GM20431 (cell line): Measurements from ENCODE around the gene MT3.

Experiments used
- in situ Hi-C: fragments of 300-500 bp; cut with MseI, MboI; formaldehyde crosslinking; loops from one replicate; pipeline ENCODE4 v1.15.0; 2020; ENCODE audit warnings: low sequenced_read_pairs; ENCODE audit not compliant: unreplicated experiment

The MT3 gene

GRCh38 chr16:56625943-56626654, 36.8 kb downstream of the MT3 start:
- in situ Hi-C loops, result no loop called here

GRCh38 chr16:56626685-56627084, 37.4 kb downstream of the MT3 start:
- in situ Hi-C loops, result no loop called here

- in situ Hi-C loops, result no loop called here
Measured at GRCh38 chr16:56628486-56629350, 39.4 kb downstream of the MT3 start.

- in situ Hi-C loops, result no loop called here
Measured at GRCh38 chr16:56629531-56629930, 40.2 kb downstream of the MT3 start.

- in situ Hi-C loops, result no loop called here
Measured at GRCh38 chr16:56630134-56630533, 40.8 kb downstream of the MT3 start.

- in situ Hi-C loops, result no loop called here
Measured at GRCh38 chr16:56631197-56631596, 41.9 kb downstream of the MT3 start.

- in situ Hi-C loops, result no loop called here
Measured at GRCh38 chr16:56631832-56632155, 42.5 kb downstream of the MT3 start.

- in situ Hi-C loops, result no loop called here
Measured at GRCh38 chr16:56632156-56632847, 43.0 kb downstream of the MT3 start, which contains the start of gene MT1M. Gene MT1M, plus strand, starts transcription at chr16:56632659. Its CDS starts 73 bp downstream, at chr16:56632732.

DNA sequence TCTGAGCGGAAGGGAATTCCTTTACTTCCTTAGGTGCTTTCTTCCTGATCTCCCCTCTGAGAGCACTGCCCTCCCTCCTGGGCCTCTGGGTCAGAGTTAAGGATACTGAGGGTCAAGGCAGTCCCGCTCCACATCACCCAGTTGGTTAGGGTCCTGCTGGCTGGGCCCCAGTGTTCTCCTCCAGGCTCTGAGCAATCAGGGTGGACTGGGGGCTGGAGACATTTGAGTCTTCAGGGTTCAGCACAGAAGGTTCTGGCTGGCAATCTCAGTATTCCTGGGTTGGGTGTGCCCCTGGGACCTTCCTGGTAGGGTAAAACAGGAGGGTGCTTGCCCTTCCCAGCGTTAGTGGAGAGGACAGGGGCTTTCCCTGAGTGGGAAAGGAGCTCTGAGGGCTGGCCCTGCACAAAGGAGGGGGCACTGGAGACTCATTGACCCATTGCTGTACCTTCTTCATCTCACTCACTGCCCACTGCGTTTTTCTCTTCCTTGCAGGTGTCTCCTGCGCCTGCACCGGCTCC, 43.6 kb downstream of the MT3 start:
- in situ Hi-C loops, result no loop called here

- in situ Hi-C loops, result no loop called here
Measured at GRCh38 chr16:56633535-56633934, 44.2 kb downstream of the MT3 start.

DNA sequence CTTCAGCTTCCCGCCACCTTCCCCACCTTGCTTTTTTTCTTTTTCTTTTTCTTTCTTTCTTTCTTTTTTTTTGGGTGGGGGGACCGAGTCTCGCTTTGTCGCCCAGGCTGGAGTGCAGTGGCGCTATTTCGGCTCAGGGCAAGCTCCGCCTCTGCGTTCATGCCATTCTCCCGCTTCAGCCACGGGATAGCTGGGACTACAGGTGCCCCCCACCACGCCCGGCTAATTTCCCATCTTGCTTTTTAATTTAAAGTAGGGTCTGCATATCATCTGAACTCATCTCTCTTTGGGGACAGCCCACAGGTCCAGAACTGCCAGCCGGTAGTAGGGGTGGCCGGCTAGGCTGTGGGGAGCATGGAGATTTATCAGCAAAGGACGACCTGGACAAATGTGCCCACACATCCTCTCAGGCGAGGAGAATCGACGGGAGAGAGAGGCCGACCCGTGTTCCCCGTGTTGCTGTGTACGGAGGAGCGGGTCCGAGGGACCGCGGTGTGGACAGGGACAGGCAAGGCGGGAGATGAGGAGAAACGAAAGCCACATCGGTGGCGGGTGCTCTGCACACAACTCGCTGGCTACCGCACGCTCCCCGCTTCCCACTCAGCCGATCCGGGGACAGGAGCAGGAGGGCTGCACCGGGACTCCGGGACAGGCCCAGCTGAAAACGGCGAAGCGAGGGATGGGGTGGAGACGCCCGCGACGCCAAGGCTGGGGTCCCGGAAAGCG, 45.5 kb downstream of the MT3 start:
- in situ Hi-C loops, result no loop called here

DNA sequence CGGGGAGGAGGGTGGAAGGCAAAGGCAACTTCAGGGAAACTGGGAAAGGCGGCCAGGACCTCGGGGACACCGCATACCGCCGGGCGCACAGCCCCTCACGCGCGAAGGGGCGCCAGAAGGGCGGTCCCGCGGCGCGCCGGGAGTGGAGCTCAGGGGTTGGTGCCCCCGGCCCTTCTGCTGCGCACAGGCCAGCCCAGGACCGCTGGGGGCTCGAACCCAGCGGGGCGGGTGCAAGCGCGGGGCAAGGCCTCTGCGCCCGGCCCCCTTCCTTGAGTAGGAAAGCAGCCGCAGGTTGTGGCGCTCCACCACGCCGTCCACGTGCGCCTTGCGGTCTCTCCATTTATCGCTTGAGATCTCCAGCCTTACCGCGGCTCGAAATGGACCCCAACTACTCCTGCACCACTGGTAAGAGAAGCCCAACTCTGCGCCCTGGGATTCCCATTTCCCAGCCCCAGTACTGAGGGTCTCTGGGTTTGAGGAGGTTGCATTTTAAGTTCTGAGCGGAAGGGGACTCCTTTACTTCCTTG, 46.2 kb downstream of the MT3 start:
- in situ Hi-C loops, result no loop called here

DNA sequence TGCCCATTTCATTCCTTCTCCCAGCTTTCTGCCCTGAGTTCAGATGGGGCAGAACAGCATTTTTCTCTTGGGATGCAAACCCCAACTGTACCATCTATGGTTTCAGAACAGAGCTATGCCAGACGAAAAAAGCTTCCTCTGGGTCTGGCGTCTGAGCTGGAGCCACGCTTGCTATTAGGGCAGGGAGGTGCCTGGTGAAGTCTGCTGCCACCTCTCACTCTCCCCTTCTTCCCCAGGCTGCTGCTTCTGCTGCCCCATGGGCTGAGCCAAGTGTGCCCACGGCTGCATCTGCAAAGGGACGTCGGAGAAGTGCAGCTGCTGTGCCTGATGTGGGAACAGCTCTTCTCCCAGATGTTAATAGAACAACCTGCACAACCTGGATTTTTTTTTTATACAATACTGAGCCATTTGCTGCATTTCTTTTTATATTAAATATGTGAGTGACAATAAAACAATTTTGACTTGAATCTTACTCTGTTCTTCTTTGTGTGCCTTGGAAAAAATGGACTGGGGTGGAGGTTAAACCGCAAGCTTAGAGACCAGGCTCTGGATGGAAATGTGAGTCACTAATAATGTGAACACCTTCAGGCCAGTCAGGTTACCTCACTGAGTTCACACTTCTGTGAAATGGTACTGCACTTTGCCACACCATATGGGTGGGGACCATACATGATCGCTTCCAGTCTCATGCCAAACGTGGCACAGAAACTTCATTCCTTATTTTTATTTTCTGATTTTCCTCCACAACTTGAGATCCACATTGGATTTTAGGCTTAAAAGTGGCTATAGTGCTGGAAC, 47.5 kb downstream of the MT3 start:
- in situ Hi-C loops, result no loop called here

DNA sequence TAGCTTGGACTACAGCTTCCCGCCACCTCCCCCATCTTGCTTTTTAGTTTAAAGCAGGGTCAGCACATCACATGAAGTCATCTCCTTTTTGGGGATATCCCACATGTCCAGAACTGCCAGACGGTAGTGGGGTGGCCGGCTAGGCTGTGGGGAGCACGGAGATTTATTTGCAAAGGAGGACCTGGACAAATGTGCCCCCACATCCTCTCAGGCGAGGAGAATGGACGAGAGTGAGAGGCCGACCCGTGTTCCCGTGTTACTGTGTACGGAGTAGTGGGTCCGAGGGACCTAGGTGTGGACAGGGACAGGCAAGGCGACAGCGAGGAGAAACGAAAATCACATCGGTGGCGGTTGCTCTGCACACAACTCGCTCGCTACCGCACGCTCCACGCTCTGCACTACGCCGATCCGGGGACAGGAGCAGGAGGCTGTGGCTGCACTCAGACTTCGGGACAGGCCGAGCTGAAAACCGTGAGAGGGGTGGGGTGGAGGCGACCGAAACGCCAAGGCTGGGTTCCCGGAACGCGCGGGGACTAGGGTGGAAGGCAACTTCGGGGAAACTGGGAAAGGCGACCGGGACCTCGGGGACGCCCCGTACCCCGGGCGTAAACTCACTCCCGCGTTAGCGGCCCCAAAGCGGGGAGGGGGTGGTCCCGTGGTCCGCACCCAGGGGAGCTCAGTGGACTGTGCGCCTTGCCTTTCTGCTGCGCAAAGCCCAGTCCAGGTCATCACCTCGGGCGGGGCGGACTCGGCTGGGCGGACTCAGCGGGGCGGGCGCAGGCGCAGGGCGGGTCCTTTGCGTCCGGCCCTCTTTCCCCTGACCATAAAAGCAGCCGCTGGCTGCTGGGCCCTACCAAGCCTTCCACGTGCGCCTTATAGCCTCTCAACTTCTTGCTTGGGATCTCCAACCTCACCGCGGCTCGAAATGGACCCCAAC, 48.8 kb downstream of the MT3 start, which contains the start of gene MT1A:
Gene MT1A, plus strand, starts transcription at position 853 of the 937 bp plus-strand sequence. Its CDS starts 73 bp downstream, at position 926.
- in situ Hi-C loops, result no loop called here

DNA sequence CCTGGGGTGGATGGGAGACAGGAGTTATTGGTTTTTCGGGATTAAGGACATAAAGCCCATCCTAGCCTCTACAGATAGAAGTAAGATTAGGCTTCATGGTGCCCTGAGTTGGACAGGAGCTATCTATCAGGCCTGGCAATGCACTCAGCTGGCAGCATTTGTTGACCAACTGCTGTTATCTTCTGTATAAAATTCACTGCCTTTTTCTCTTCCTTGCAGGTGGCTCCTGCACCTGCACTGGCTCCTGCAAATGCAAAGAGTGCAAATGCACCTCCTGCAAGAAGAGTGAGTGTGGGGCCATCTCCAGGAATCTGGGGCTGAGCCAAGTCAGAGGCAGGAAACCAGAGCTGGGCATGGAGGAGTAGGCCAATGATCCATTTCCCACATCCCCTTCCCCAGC, 49.7 kb downstream of the MT3 start:
- in situ Hi-C loops, result no loop called here

DNA sequence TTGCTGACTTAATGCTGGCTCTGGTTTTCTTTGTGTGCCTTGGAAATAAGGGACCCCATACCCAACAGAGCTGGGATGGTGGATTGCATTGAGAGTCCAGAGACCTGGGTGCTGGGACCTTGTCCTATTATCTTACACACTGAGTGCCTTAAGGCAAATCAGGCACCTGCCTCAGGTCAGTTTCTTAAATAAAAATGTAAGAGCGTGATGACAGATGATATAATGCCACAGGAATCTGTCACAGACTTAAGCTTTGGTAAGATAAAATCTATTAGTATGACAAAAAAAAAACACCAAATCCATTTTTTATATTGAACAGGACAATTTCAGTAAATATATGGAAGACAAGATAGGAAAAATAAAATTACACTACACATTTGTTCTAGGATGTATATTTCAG, 50.7 kb downstream of the MT3 start:
- in situ Hi-C loops, result no loop called here
